DLD1 (cell line): Measurements from ENCODE around the gene SSMEM1.
"Not testable (repeated sequence)": the region's sequence is repeated elsewhere in the genome, so short reads cannot be mapped to it uniquely, and the experiment has no call there.

ENCODE experiments used
- in situ Hi-C: cut with HindIII; loops from 2 replicates; pipeline ENCODE4 v1.10.0; 2017; ENCODE audit warnings: low sequenced_read_pairs

SSMEM1 gene

DNA sequence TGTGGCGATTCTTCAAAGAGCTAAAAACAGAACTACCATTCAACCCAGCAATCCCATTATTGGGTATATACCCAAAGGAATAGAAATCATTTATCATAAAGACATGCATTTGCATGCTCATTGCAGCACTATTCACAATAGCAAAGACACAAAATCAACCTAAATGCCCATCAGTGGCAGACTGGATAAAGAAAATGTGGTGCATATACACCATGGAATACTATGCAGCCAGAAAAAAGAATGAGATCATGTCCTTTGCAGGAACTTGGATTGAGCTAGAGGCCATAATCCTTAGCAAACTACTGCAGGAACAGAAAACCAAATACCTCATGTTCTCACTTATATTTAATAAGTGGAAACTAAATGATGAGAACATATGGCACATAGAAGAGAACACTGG lies 38.8 kb downstream of the SSMEM1 start:
- in situ Hi-C loops: not testable (repeated sequence)

DNA sequence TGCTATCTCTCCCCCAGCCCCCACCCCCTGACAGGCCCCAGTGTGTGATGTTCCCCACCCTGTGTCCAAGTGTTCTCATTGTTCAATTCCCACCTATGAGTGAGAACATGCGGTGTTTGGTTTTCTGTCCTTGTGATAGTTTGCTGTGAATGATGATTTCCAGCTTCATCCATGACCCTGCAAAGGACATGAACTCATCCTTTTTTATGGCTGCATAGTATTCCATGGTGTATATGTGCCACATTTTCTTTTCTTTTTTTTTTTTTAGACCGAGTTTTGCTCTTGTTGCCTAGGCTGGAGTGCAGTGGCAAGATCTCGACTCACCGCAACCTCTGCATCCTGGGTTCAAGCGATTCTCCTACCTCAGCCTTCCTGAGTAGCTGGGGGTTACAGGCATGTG lies 41.2 kb downstream of the SSMEM1 start:
- in situ Hi-C loops: not testable (repeated sequence)

DNA sequence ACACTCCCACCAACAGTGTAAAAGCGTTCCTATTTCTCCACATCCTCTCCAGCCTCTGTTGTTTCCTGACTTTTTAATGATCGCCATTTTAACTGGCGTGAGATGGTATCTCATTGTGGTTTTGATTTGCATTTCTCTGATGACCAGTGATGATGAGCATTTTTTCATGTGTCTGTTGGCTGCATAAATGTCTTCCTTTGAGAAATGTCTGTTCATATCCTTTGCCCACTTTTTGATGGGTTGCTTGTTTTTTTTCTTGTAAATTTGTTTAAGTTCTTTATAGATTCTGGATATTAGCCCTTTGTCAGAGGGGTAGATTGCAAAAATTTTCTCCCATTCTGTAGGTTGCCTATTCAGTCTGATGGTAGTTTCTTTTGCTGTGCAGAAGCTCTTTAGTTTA lies 42.0 kb downstream of the SSMEM1 start:
- in situ Hi-C loops: loop anchor here (25.0 kb wide), 1 partner anchor 488 kb away; the partner anchor contains the start of gene KLF14

DNA sequence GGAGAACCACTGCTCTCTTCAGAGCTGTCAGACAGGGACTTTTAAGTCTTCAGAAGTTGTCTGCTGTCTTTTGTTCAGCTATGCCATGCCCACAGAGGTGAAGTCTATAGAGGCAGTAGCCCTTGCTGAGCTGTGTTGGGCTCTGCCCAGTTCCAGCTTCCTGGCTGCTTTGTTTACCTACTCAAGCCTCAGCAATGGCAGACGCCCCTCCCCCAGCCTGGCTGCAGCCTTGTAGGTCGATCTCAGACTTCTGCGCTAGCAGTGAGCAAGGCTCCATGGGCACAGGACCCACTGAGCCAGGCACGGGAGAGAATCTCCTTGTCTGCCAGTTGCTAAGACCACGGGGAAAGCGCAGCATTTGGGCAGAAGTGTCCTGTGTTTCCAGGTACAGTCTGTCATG lies 46.9 kb downstream of the SSMEM1 start:
- in situ Hi-C loops: loop anchor here (25.0 kb wide), 1 partner anchor 483 kb away; the partner anchor contains the start of gene KLF14

GRCh38 chr7:130256704-130257103 lies 49.0 kb downstream of the SSMEM1 start:
- in situ Hi-C loops: loop anchor here (25.0 kb wide), 1 partner anchor 481 kb away; the partner anchor contains the start of gene KLF14

- in situ Hi-C loops: loop anchor here (25.0 kb wide), 1 partner anchor 479 kb away; the partner anchor contains the start of gene KLF14
Measured at GRCh38 chr7:130258494-130259078, 50.9 kb downstream of the SSMEM1 start.

- in situ Hi-C loops: loop anchor here (25.0 kb wide), 1 partner anchor 475 kb away; the partner anchor contains the start of gene KLF14
Measured at GRCh38 chr7:130262448-130262847, 54.8 kb downstream of the SSMEM1 start.

DNA sequence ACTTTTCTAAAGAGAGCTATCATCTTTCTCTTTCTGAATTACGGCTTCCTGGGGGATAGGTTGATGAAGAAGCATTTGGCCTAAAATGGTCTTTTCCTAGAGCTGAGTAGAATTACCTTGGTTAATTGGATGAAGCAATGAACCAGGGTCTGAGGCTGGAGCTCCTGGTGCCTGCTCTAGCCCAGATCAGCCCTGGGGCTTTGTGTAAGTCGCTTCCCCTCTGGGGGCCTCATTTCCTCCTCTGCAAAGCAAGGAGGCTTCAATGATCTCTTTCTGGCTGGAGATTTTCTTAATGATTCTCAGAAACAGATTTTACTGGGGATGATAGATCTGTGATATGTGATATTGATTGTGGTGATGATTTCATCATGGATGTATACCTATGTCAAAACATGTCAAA lies 55.5 kb downstream of the SSMEM1 start:
- in situ Hi-C loops: loop anchor here (25.0 kb wide), 1 partner anchor 474 kb away; the partner anchor contains the start of gene KLF14
